HG02798 (cell line): ENCODE results near the gene ANKRD13D.
A peak's percentile ranks its signal among the peaks of the same experiment; 100 is the strongest.

Source experiments
- ATAC-seq: cut with Tn5 transposase; IDR thresholded peaks from one replicate; pipeline ENCODE4 v1.9.1; 2021; ENCODE audit warnings: mild to moderate bottlenecking; ENCODE audit not compliant: unreplicated experiment, poor library complexity

ANKRD13D gene

GRCh38 chr11:67272327-67273259 is 16.5 kb upstream of the ANKRD13D start:
- no peak for ATAC-seq

- ATAC-seq: no peak
These were observed 15.7 kb upstream of the ANKRD13D start for GRCh38 chr11:67273260-67273990.

GRCh38 chr11:67274768-67275605 is 14.1 kb upstream of the ANKRD13D start:
- no peak for ATAC-seq

GRCh38 chr11:67275606-67276409 is 13.3 kb upstream of the ANKRD13D start:
- ATAC-seq: no peak

- ATAC-seq: peak; percentile 18
These were observed 12.3 kb upstream of the ANKRD13D start for GRCh38 chr11:67276781-67277230.

- ATAC-seq: peak; percentile 86
These were observed 11.7 kb upstream of the ANKRD13D start for GRCh38 chr11:67277231-67277961.

GRCh38 chr11:67278135-67278938 is 10.8 kb upstream of the ANKRD13D start:
- no peak for ATAC-seq

GRCh38 chr11:67278939-67279588 is 10.0 kb upstream of the ANKRD13D start:
- ATAC-seq: no peak

GRCh38 chr11:67279589-67280340 is 9.3 kb upstream of the ANKRD13D start:
- no peak for ATAC-seq

GRCh38 chr11:67280341-67280787 is 8.7 kb upstream of the ANKRD13D start:
- no peak for ATAC-seq

- no peak for ATAC-seq
These were observed 8.1 kb upstream of the ANKRD13D start for GRCh38 chr11:67280788-67281551.

- ATAC-seq: no peak
These were observed 7.5 kb upstream of the ANKRD13D start for GRCh38 chr11:67281552-67282150.

- no peak for ATAC-seq
These were observed 6.8 kb upstream of the ANKRD13D start for GRCh38 chr11:67282155-67282875.

- no peak for ATAC-seq
These were observed 6.2 kb upstream of the ANKRD13D start for GRCh38 chr11:67282876-67283371.

GRCh38 chr11:67283481-67283963 is 5.6 kb upstream of the ANKRD13D start:
- no peak for ATAC-seq
